Aorta (tissue), 4 donors: ENCODE results near the gene MRE11. TPM values are rescaled to one million over a fixed set of nuclear protein-coding genes. Genes with fewer than 3 reads are reported as not detected.

Experiments
- microRNA-seq, 2 donors: library from miRNA; unstranded; fragments of <30 nt; microRNA quantifications; one replicate each; pipeline ENCODE4 v1.2.0, GENCODE V29; 2020
- polyA plus RNA-seq, 2 donors: library from polyadenylated mRNA; stranded (reverse); fragments of 200-250 nt; gene quantifications; one replicate each; pipeline ENCODE4 v1.2.3, GENCODE V29; 2013
- total RNA-seq, 2 donors: library from RNA; stranded (reverse); fragmentation: NEBNext Ultra II Directional; extraction: Animal tissue kit (Norgen Biotek cat#: 25700); gene quantifications; one replicate each; pipeline ENCODE4 v1.2.1, GENCODE V29; 2021
- donor health status: healthy with polysubstance abuse.
- donor health status: Bipolar disorder and iron deficiency.
- donor health status: DM: no; HTN: no; CAD: no.
- donor health status: DM: yes; HTN: yes; CAD: no.

Gene MRE11
- total and polyA plus RNA-seq, 4 donors, result 3.4 to 27.9 (median 10.5) TPM

Small RNAs within 50 kb of the gene (microRNA-seq; reads per million reads assigned to microRNA genes)
- 1.8 to 2.0 reads per million in 2 donors for gene MIR548L

Other genes starting within 250 kb of the MRE11 start
- gene IZUMO1R, start 189.3 kb downstream of the MRE11 start, total RNA-seq, result not detected
- not detected for gene IZUMO1R, start 189.3 kb downstream of the MRE11 start, polyA plus RNA-seq
- gene GPR83, start 92.4 kb downstream of the MRE11 start, total RNA-seq, result under 1 TPM in 1 of 2 donors, not detected in 1; 0.15 TPM
- not detected for gene GPR83, start 92.4 kb downstream of the MRE11 start, polyA plus RNA-seq
- 10 to 100 TPM; 12.6 to 14.4 TPM for gene ANKRD49, start 140 bp upstream of the MRE11 start, total RNA-seq
- 10 to 100 TPM in 1 of 2 donors, 1 to 10 TPM in 1; 8.8 to 26.1 TPM for gene ANKRD49, start 140 bp upstream of the MRE11 start, polyA plus RNA-seq
- not detected for gene C11orf97, start 18.6 kb upstream of the MRE11 start, total RNA-seq
- gene C11orf97, start 18.6 kb upstream of the MRE11 start, polyA plus RNA-seq, result not detected
- 1 to 10 TPM; 8.7 to 9.7 TPM for gene FUT4, start 50.1 kb upstream of the MRE11 start, total RNA-seq
- gene FUT4, start 50.1 kb upstream of the MRE11 start, polyA plus RNA-seq, result 1 to 10 TPM; 2.6 to 3.9 TPM
- 1 to 10 TPM; 5.6 to 5.9 TPM for gene PIWIL4, start 73.5 kb upstream of the MRE11 start, total RNA-seq
- gene PIWIL4, start 73.5 kb upstream of the MRE11 start, polyA plus RNA-seq, result 10 to 100 TPM in 1 of 2 donors, 1 to 10 TPM in 1; 2.8 to 12.9 TPM